Measurements from ENCODE around the gene NIT1. TPM values are rescaled to one million over a fixed set of nuclear protein-coding genes. Genes with fewer than 3 reads are reported as not detected.
A peak's percentile ranks its signal among the peaks of the same experiment; 100 is the strongest.

Gene NIT1
- total and polyA plus RNA-seq, 9 of the 15 experiments (the other 6 are each of a cell fraction or from before 2014, with no cell fraction given), result 18.4 to 76.0 (median 33.7) TPM

DNA sequence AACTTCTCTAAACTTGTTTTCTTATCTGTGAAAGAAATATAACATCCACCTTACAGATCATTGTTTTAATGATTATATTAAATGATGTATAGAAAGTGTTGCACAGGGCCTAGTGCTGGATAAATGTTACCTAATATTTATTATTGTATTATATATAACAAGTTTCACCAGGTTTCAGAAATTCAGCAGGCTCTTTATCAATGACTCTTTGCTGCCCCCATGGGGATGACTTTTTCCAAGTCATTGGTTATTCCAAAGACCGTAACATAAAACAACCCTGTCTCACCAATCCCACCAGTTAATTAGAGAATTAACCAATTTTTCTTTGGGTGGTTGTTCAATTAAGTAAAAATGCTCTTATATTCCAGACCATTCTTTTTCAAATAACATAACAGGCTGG is 21.9 kb downstream of the NIT1 start:
- H3K27ac ChIP-seq (ENCODE audit: extremely low read depth, low read depth, low read length), result no peak overlapping the region
- TF ChIP-seq BRD9 (IDR thresholded peaks at IDR 0.05; ENCODE audit: low read depth, partially characterized antibody) (no peak), NCOA2 (IDR thresholded peaks at IDR 0.05; ENCODE audit: partially characterized antibody in 2 of 2) (no peak), SMC3 (conservative IDR thresholded peaks at IDR 0.05; ENCODE audit: insufficient read depth, low read depth, low read length) (peak; percentile 30; the same call in 1 of the 2 replicates)
- TF ChIP-seq, protein P1, sequence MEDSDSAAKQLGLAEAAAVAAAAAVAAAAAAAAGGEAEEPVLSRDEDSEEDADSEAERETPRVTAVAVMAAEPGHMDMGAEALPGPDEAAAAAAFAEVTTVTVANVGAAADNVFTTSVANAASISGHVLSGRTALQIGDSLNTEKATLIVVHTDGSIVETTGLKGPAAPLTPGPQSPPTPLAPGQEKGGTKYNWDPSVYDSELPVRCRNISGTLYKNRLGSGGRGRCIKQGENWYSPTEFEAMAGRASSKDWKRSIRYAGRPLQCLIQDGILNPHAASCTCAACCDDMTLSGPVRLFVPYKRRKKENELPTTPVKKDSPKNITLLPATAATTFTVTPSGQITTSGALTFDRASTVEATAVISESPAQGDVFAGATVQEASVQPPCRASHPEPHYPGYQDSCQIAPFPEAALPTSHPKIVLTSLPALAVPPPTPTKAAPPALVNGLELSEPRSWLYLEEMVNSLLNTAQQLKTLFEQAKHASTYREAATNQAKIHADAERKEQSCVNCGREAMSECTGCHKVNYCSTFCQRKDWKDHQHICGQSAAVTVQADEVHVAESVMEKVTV (CRISPR knock-in tag; IDR thresholded peaks at IDR 0.05), result peak; percentile 57
- TF ChIP-seq, protein P2, sequence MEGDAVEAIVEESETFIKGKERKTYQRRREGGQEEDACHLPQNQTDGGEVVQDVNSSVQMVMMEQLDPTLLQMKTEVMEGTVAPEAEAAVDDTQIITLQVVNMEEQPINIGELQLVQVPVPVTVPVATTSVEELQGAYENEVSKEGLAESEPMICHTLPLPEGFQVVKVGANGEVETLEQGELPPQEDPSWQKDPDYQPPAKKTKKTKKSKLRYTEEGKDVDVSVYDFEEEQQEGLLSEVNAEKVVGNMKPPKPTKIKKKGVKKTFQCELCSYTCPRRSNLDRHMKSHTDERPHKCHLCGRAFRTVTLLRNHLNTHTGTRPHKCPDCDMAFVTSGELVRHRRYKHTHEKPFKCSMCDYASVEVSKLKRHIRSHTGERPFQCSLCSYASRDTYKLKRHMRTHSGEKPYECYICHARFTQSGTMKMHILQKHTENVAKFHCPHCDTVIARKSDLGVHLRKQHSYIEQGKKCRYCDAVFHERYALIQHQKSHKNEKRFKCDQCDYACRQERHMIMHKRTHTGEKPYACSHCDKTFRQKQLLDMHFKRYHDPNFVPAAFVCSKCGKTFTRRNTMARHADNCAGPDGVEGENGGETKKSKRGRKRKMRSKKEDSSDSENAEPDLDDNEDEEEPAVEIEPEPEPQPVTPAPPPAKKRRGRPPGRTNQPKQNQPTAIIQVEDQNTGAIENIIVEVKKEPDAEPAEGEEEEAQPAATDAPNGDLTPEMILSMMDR (IDR thresholded peaks at IDR 0.05 in 2 of 3, conservative IDR thresholded peaks at IDR 0.05 in 1 of 3; ENCODE audit: insufficient read depth in 2 of 3, low read depth in 1 of 3, low read length in 3 of 3), result peak; percentile 55 to 85 (median 59); a peak in 5 of 6 replicates
- TF ChIP-seq, protein P3, sequence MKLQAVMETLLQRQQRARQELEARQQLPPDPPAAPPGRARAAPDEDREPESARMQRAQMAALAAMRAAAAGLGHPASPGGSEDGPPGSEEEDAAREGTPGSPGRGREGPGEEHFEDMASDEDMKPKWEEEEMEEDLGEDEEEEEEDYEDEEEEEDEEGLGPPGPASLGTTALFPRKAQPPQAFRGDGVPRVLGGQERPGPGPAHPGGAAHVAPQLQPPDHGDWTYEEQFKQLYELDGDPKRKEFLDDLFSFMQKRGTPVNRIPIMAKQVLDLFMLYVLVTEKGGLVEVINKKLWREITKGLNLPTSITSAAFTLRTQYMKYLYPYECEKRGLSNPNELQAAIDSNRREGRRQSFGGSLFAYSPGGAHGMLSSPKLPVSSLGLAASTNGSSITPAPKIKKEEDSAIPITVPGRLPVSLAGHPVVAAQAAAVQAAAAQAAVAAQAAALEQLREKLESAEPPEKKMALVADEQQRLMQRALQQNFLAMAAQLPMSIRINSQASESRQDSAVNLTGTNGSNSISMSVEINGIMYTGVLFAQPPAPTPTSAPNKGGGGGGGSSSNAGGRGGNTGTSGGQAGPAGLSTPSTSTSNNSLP (IDR thresholded peaks at IDR 0.05; ENCODE audit: borderline replicate concordance, low read depth, low read length), result 0 out of 2 replicates have a peak, but pooled peaks have one; percentile 46

More for the DNA sequence above, 21.9 kb downstream of the NIT1 start:
- peaks cover 2% of the 10 kb centered on the region; the same call in 1 of the 3 replicates for H3K36me3 ChIP-seq (ENCODE audit: control insufficient read depth, insufficient read depth, low read length)
- in situ Hi-C loops (cut with MboI), result no loop called here
- H3K27me3 ChIP-seq (ENCODE audit: control insufficient read depth in 2 of 2, insufficient read depth in 2 of 2, low read length in 2 of 2), result no peaks in the 10 kb centered on the region
- peak; percentile 76 for FAIRE-seq
- H3K9me3 ChIP-seq (replicated peaks; ENCODE audit: control insufficient read depth, insufficient read depth, low read depth, low read length), result no peaks in the 10 kb centered on the region
- no peak overlapping the region for H2AFZ ChIP-seq (ENCODE audit: low read depth, low read length)
- no peak overlapping the region for H3K4me3 ChIP-seq
- no peaks in the 10 kb centered on the region for H3K9me1 ChIP-seq (ENCODE audit: control insufficient read depth, insufficient read depth, low read length)
- no peaks in the 10 kb centered on the region for H4K20me1 ChIP-seq (replicated peaks; ENCODE audit: control insufficient read depth, insufficient read depth, low read length)
- ChIA-PET CTCF (ENCODE audit: low intra/inter-chr PET ratio) (interaction anchor here (0.7 to 2.2 kb wide), 4 partner anchors 68 to 414 kb away, joined by 3 to 15 read pairs (median 6); no protein-coding TSS in a partner anchor), POLR2A (interaction anchor here (0.6 to 1.7 kb wide), 2 partner anchors 14 to 93 kb away, joined by 3 to 8 read pairs; partner anchors contain the start of gene UFC1)
- H3K9ac ChIP-seq (ENCODE audit: insufficient read depth in 1 of 2, low read depth in 2 of 2, low read length in 2 of 2), result no peak overlapping the region
- whole genome bisulfite sequencing (ENCODE audit: insufficient coverage, low coverage, missing lambda C conversion rate), result 57% methylated on average over 1 of the region's 1 CpG
- no TSS peak for BruUV-seq (replicated peaks)
- peak; percentile 88 for ATAC-seq
- peaks cover 4% of the 10 kb centered on the region; the same call in 1 of the 3 replicates for H3K79me2 ChIP-seq (ENCODE audit: control insufficient read depth, insufficient read depth, low read length)
- intact Hi-C loops (cut with micrococcal nuclease), result loop anchor here (1.0 to 10.0 kb wide), 5 partner anchors 38 to 415 kb away; partner anchors contain the start of gene B4GALT3
- DNase-seq (ENCODE audit: extremely low read depth in 1 of 4, low spot score in 3 of 4), result peak in 3 of 4 experiments; percentile 43 to 68 (median 60)
- H3K4me2 ChIP-seq (ENCODE audit: insufficient read depth, low read length), result no peak overlapping the region
- peaks cover 0 to 4% of the 10 kb centered on the region in 2 experiments; a peak in 3 of 5 replicates for H3K4me1 ChIP-seq (replicated peaks in 1 of 2; ENCODE audit: control insufficient read depth in 2 of 2, insufficient read depth in 2 of 2, low read length in 2 of 2)

Data from K562 (cell line).